ENCODE data around the gene CTNNA3.
"Not testable (repeated sequence)": the region's sequence is repeated elsewhere in the genome, so short reads cannot be mapped to it uniquely, and the experiment has no call there.

CTNNA3 gene

DNA sequence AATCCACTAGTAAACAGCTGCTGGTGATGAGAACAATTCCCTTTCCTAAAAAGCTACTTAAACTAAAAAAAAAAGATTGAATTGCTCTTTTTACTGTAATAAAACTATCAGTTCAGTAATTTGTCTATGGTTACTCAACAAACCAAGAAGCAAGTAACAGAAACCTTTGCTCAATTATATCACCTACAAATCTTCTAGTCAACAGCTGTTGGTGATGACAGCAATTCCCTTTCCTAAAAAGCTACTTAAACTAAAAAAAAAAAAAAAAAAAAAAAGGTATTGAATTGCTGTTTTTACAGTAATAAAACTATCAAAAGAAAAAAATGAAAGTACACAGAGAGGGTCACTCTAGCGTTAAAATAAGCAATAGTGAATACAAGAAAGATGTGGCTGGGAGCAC, 158.1 kb downstream of the CTNNA3 start:
- no peaks in the 10 kb centered on the region for H3K79me2 ChIP-seq (ENCODE audit: insufficient read depth, low read length)
- H3K9me3 ChIP-seq (ENCODE audit: insufficient read depth, low read depth, low read length) = no peaks in the 10 kb centered on the region
- no peaks in the 10 kb centered on the region for H3K36me3 ChIP-seq (ENCODE audit: insufficient read depth, low read length)
- no peaks in the 10 kb centered on the region for H3K4me1 ChIP-seq (ENCODE audit: insufficient read depth, low read length, poor library complexity, severe bottlenecking)
- H3K4me3 ChIP-seq (ENCODE audit: low read length, poor library complexity, severe bottlenecking) = no peak overlapping the region
- no peaks in the 10 kb centered on the region for H4K20me1 ChIP-seq (ENCODE audit: insufficient read depth, low read length, poor library complexity, severe bottlenecking)
- TF ChIP-seq, protein P1, sequence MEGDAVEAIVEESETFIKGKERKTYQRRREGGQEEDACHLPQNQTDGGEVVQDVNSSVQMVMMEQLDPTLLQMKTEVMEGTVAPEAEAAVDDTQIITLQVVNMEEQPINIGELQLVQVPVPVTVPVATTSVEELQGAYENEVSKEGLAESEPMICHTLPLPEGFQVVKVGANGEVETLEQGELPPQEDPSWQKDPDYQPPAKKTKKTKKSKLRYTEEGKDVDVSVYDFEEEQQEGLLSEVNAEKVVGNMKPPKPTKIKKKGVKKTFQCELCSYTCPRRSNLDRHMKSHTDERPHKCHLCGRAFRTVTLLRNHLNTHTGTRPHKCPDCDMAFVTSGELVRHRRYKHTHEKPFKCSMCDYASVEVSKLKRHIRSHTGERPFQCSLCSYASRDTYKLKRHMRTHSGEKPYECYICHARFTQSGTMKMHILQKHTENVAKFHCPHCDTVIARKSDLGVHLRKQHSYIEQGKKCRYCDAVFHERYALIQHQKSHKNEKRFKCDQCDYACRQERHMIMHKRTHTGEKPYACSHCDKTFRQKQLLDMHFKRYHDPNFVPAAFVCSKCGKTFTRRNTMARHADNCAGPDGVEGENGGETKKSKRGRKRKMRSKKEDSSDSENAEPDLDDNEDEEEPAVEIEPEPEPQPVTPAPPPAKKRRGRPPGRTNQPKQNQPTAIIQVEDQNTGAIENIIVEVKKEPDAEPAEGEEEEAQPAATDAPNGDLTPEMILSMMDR (conservative IDR thresholded peaks at IDR 0.05; ENCODE audit: low read length) = no peak
- no peak for TF ChIP-seq EZH2phosphoT487 (IDR thresholded peaks at IDR 0.05; ENCODE audit: borderline replicate concordance)
- no peak overlapping the region for H3K4me2 ChIP-seq (ENCODE audit: low read depth, low read length, poor library complexity, severe bottlenecking)
- no peaks in the 10 kb centered on the region for H3K9me2 ChIP-seq (replicated peaks; ENCODE audit: low read depth, low read length)
- no peak overlapping the region for H2AFZ ChIP-seq (ENCODE audit: low read length)
- H3K9ac ChIP-seq (ENCODE audit: low read depth, low read length, poor library complexity, severe bottlenecking) = no peak overlapping the region
- no peaks in the 10 kb centered on the region for H3K27me3 ChIP-seq (ENCODE audit: insufficient read depth, low read length, poor library complexity, severe bottlenecking)
- no peaks in the 10 kb centered on the region for H3F3A ChIP-seq (ENCODE audit: low read depth)

DNA sequence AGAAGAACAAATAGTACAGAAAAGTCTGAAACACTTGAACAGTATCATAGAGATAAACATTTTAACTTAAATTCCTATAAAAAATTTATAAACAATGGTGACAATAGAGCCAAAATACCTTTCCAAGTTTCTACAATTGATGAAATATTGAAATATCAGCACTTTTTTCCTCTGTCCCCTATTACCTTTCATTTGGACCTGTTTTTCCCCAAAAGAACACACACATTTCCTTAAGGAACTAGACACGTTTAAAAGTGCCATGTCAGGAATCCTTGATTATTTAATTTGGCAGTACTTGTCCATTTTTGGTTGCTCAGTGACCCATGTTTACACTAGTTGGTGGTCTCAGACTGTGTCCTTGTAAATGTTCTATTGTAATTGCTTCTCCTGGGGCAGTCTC, 162.6 kb downstream of the CTNNA3 start:
- Histone ChIP-seq H3K4me3 (ENCODE audit: low read length, poor library complexity, severe bottlenecking) (no peak overlapping the region), H3K9ac (ENCODE audit: low read depth, low read length, poor library complexity, severe bottlenecking) (no peak overlapping the region), H3K9me3 (ENCODE audit: insufficient read depth, low read depth, low read length) (no peaks in the 10 kb centered on the region), H3K27me3 (ENCODE audit: insufficient read depth, low read length, poor library complexity, severe bottlenecking) (no peaks in the 10 kb centered on the region), H3K36me3 (ENCODE audit: insufficient read depth, low read length) (no peaks in the 10 kb centered on the region), H2AFZ (ENCODE audit: low read length) (no peak overlapping the region), H3K79me2 (ENCODE audit: insufficient read depth, low read length) (no peaks in the 10 kb centered on the region), H3K4me1 (ENCODE audit: insufficient read depth, low read length, poor library complexity, severe bottlenecking) (no peaks in the 10 kb centered on the region), H4K20me1 (ENCODE audit: insufficient read depth, low read length, poor library complexity, severe bottlenecking) (no peaks in the 10 kb centered on the region), H3F3A (ENCODE audit: low read depth) (no peaks in the 10 kb centered on the region), H3K9me2 (replicated peaks; ENCODE audit: low read depth, low read length) (no peaks in the 10 kb centered on the region), H3K4me2 (ENCODE audit: low read depth, low read length, poor library complexity, severe bottlenecking) (no peak overlapping the region)
- TF ChIP-seq EZH2phosphoT487 (IDR thresholded peaks at IDR 0.05; ENCODE audit: borderline replicate concordance) = no peak
- TF ChIP-seq, protein P1 (conservative IDR thresholded peaks at IDR 0.05; ENCODE audit: low read length) = no peak

DNA sequence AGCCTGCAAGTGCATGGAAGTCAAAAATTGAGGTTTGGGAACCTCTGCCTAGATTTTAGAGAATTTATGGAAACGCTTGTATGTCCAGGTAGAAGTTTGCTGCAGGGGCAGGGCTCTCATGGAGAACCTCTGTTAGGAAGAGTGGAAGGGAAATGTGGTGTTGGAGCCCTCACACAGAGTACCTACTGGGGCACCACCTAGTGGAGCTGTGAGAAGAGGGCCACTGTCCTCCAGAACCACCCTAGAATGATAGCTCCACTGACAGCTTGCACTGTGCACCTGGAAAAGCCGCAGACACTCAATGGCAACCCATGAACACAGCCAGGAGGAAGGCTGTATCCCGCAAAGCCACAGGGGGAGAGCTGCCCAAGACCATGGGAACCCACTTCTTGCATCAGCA, 165.0 kb downstream of the CTNNA3 start:
- not testable (repeated sequence) for H3K79me2 ChIP-seq (ENCODE audit: insufficient read depth, low read length); H3K4me3 ChIP-seq (ENCODE audit: low read length, poor library complexity, severe bottlenecking); H3K4me2 ChIP-seq (ENCODE audit: low read depth, low read length, poor library complexity, severe bottlenecking); H2AFZ ChIP-seq (ENCODE audit: low read length); H3K9ac ChIP-seq (ENCODE audit: low read depth, low read length, poor library complexity, severe bottlenecking); H3K4me1 ChIP-seq (ENCODE audit: insufficient read depth, low read length, poor library complexity, severe bottlenecking); H3K9me2 ChIP-seq (replicated peaks; ENCODE audit: low read depth, low read length); H3K9me3 ChIP-seq (ENCODE audit: insufficient read depth, low read depth, low read length); H4K20me1 ChIP-seq (ENCODE audit: insufficient read depth, low read length, poor library complexity, severe bottlenecking); H3F3A ChIP-seq (ENCODE audit: low read depth); H3K36me3 ChIP-seq (ENCODE audit: insufficient read depth, low read length); H3K27me3 ChIP-seq (ENCODE audit: insufficient read depth, low read length, poor library complexity, severe bottlenecking)

DNA sequence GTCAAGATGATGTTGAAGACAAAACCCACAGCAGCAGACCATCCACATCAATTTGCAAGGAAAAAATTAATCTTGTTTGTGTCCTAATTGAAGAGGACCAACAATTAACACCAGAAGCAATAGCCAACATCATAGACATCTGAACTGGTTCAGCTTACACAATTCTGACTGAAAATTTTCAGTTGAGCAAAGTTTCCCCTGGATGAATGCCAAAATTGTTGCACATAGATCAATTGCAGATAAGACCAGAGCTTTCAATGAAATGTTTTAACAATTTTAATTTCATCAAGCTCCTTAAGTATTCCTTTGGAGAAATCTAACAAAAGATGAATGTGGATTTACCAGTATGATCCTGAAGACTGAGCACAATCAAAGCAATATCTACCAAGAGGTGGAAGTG, 168.6 kb downstream of the CTNNA3 start:
- Histone ChIP-seq H3K4me1 (ENCODE audit: insufficient read depth, low read length, poor library complexity, severe bottlenecking) (no peaks in the 10 kb centered on the region), H3K79me2 (ENCODE audit: insufficient read depth, low read length) (no peaks in the 10 kb centered on the region), H4K20me1 (ENCODE audit: insufficient read depth, low read length, poor library complexity, severe bottlenecking) (no peaks in the 10 kb centered on the region), H3F3A (ENCODE audit: low read depth) (no peaks in the 10 kb centered on the region), H3K4me2 (ENCODE audit: low read depth, low read length, poor library complexity, severe bottlenecking) (no peak overlapping the region), H3K4me3 (ENCODE audit: low read length, poor library complexity, severe bottlenecking) (no peak overlapping the region), H2AFZ (ENCODE audit: low read length) (no peak overlapping the region), H3K36me3 (ENCODE audit: insufficient read depth, low read length) (no peaks in the 10 kb centered on the region), H3K9me2 (replicated peaks; ENCODE audit: low read depth, low read length) (no peaks in the 10 kb centered on the region), H3K9me3 (ENCODE audit: insufficient read depth, low read depth, low read length) (no peaks in the 10 kb centered on the region), H3K27me3 (ENCODE audit: insufficient read depth, low read length, poor library complexity, severe bottlenecking) (no peaks in the 10 kb centered on the region), H3K9ac (ENCODE audit: low read depth, low read length, poor library complexity, severe bottlenecking) (no peak overlapping the region)
- TF ChIP-seq, protein P1 (conservative IDR thresholded peaks at IDR 0.05; ENCODE audit: low read length) = no peak
- TF ChIP-seq EZH2phosphoT487 (IDR thresholded peaks at IDR 0.05; ENCODE audit: borderline replicate concordance) = no peak
